Activated T-cell treated with anti-CD3 and anti-CD28 coated beads, Interleukin-2, amount 50 U/mL, for 48 hours (primary cell): ENCODE results near the gene CNTNAP5.

Source experiments
- DNase-seq, 2 experiments: peaks; one replicate each; pipeline ENCODE4 v3.0.0-alpha.2; 2020

The CNTNAP5 gene

DNA sequence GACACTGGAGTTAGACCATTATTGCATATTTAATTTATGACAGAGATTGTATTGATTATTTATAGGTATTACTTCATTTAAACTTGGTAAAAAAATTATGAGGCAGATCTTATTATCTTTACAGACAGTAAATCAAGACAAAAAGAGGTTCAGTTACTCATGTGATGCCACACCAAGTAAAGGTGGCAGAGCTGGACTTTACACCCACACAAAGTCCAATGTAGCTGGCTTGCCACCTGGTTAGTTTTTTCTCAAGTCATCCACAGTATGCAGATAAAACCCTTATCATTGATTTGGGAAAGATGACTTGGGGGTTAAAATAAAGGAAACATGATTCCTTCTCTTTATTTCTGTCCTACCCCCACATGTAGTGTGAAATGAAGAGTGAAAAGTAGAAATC, 137.2 kb downstream of the CNTNAP5 start:
- DNase-seq = no peak

DNA sequence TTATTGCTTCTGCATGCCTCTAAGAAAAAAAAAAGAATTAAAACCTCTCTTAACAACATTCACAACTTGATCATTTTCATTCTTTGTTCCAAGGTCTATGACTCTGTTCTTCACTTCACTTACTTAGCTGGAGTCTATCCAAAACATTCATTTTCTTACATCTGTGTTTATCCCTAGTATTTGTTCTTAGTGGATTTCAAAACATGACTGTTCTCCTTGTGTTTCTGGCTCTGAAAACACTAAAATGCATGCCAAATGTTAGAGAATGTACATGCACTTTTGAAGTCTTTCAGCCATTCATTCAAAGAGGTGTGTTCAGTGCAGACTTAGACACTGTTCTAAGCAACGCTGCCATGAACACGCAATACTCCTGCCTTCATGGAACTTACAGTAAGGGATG, 138.8 kb downstream of the CNTNAP5 start:
- DNase-seq = no peak

DNA sequence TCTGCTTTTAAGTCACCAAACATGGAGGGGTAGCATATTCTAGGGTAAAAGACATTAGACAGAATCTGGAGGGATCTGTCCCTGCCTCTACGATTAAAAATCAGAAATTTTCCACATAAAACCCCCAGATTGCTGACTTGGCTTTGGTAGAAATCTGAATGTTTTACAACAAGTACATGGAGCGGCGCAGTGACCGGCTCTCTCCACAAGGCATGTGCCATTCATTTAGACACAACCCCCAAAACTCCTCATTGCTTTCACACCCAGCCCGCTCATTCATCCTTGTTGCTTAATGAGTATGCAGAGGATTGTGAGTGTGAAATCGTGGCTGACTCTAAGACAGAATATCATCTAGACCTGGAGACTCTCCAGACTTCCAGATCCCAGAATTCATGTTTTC, 140.6 kb downstream of the CNTNAP5 start:
- DNase-seq = no peak

DNA sequence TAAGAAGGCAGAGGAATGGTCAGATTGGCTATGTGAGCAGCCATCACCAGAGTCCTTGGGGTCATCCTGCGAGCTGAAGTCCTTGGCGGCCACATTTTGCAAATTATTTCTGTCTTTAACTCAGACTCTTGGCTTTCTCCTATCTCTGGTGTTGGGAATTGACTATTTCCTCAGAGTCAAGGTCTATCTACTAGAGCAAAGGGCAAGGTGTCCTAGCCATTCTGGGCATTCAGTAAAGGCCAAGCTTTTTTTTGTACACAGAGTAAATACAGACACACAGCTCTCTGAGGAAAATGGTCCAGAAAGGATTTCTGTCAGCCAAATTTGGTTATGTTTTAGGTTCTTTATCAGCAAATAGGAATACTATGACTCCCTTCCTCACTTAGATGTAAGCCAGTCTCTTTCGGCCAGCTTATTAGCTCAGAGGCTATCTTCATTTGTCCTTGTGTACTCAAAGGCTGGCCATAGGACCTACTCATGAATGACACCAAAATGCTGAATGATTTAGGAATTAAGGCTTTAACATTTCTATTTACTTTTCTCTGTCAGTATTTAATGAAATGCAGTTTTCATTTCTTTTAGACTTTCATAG, 146.5 kb downstream of the CNTNAP5 start:
- DNase-seq = no peak

DNA sequence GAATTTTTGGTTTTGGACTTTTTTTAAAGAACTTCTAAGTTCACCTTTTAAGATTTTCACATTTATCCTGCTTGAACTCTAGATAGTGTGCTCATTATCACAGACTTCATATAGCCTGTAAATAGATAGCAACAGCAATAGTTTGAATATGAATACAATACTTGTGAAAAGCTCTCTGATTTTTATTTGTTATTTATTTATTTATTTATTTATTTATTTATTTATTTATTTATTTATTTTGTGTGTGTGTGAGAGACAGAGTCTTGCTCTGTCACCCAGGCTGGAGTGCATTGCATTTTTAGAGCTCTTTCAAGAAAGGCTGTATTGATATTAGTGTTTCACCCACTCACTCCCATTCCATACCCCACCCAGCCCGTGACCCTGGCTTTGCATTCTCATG, 153.6 kb downstream of the CNTNAP5 start:
- DNase-seq = no peak

DNA sequence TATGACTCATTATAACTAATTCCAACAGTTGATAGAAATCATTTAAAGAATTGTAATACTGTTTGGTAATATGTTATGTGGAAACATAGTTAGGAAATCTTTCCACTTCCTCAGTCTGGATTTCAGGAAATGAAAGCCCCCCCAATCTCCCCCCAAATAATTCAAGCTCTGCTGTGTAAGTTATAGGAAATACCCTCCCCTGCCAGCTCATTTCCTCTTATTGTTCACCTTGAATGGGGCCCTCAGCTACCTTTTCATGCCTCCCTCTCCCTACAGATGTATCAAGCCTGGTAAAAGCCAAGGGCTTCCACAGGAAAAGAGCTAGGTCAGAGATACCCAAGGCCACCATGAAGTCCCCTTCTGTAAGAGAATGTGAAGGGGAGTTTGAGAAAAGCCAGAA, 155.5 kb downstream of the CNTNAP5 start:
- DNase-seq = no peak

DNA sequence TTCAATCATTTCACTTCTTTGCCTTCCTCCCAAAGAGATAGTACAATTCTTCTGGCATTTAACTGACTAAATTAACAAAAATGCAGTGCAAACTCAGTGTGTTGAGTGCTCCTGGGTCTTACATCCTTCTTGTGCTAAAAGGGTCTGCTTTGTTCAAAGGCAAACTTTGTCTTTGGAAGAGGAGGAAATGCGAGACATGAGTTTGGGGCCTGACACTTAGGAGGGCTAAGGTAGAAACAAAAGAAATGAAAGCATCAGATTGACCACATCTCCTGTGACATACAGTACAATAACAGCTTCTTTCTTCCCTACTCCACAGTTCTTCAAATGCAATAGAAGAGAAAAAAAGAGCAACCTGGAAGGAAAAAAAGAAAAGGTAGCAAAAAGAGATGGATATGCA, 161.7 kb downstream of the CNTNAP5 start:
- DNase-seq = no peak

DNA sequence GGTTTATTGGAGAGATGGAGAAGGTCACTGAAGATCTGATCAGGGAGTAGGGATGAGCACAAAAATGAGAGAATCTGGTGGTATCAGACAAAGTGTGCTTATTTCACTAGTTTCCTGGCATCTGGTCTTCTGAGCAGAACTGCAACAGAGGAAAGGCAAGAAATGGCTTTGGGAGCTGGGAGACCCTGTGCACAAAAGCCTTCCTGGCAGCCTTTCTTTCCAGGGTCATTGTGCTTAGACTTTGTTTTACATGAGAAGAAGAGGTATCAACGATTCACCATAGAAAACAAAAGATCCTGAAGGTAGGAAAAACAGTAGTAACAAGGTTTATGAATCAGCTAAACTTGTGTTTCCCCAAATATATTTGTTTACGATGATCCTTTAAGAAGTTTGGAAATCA, 162.9 kb downstream of the CNTNAP5 start:
- DNase-seq = no peak

DNA sequence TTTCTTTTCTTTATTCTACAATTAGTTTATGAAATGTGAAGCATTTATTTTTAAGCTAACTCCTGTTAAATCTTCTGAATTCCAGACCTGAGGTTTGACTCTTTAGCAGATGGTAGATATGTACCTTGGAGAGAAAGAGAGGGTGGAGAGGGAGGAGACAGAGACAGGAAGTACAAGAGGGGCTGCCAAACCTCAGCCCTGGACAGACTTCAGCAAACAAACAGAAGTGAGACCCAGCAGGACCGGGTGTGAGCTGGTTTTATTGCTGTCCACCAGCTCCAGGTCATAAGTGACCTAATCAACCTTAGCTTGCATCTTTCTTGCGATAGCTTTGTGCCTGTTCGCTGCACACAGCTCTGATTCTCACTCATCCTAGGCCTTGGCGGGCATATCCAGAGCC, 168.6 kb downstream of the CNTNAP5 start:
- no peak for DNase-seq

DNA sequence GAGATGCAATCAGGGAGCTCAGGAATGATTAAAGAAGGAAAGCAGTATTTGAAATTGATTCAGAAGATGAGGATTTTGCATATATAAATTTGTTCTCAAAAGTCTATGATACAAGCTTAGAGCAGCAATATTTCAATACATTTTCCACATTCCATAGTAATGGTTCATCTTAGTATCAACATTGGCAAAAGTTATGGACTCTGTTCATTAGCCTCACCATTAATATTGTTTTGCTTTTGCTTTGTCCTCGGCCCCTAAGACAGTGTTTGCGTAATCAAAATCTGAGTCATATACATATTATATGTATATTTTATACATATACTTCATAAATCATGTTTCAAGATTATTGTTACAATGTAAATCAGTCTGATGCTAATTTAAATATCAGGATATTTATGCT, 176.6 kb downstream of the CNTNAP5 start:
- no peak for DNase-seq

DNA sequence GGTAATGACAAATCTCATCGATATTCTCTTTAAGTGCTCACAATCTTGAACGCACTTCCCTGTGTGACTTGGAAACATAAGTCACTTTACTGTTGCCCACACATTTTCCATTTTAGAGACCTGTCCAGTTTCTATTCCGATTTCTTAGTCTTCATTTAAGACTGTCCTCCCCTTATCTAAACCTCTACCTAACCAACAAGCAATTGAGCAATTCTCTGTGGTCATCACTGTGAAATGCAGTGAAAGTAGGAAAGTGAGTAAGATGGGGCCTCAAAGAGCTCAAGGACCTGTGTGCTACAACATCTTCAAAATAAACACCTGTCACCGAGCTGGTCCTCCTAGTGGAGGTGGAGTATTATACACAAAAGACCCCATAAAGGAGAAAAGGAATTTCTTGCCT, 184.4 kb downstream of the CNTNAP5 start:
- DNase-seq = no peak

DNA sequence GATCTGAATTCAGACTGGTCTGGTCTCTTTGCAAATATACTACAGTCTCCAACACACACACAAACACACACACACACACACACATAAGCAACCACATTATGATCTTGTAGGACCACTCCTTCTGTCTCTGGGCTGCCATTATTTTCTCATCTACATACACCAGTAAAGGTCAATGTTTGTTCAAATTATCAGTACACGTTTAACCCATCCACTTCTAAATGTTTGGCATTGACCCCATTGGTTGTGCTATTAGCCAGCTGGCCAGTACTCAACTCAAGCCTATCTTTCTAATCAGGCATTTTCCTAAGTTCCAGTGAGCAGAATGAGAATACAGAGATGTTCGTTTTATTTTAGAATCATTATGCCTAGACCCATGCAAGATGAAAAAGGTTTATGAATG, 186.4 kb downstream of the CNTNAP5 start:
- DNase-seq = no peak

DNA sequence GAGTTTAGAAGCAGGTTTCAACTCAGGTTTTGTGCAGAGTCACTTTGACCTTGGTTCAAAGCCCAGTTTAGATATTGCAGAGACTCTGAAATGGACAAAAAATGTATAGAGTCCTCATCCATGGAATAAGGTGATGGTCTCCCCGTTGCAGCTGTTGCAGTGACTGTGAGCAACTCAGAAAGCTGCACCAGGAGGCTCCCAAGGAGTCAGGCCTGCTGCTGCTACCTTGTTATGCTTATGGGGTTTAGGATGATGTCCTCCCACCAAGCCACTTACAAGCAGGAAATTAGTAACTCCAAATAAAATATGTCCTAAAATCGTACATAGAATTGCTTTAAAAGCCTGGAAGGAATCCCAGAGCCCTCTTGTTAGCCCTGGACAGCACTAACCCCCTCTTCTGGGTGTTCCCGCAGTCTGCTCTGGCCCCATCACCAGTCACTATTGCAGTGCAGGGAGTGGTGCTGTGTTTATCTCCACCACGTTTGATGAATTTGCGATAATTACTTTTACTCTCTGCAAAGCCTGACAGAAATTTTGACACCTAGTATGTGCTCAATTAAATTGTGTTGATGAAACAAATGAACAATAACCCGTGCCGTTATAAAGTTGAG, 189.0 kb downstream of the CNTNAP5 start:
- no peak for DNase-seq

DNA sequence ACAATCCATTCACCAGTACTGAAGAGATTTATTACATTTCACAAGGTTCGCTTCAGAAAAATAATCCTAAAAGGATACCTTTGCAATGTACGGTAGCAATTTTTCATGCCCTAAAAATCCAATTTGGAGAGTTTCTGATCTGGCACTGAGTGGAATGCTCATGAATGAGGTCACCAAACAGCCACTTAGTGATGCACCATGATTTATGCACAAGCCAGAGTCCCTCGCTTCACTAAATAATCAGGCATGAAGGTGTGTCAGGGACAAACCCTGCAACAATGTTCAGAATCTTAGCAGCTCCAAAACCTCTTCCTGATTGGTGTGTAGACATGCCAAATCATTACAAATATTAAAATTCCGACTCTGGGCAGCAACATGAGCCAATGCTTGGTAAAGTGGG, 221.1 kb downstream of the CNTNAP5 start:
- no peak for DNase-seq

DNA sequence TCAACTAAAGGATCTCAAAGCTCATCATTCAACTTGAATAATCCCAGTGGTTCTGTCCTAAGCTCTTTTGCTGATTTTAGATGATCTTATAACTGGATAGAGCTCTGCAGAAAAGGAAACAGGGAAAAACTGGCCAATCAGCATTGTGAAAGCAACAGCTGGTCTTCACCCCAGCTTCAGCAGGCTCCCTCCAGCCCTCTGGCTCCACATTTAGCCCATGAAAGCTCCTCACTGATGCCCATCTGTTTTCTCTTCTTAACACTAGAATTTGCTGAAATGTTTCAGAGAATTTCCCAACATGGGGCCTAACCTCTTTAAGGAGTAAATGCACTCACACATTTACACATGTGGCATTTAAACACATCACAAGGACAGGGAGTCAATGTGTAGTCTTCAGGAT, 223.3 kb downstream of the CNTNAP5 start:
- no peak for DNase-seq

DNA sequence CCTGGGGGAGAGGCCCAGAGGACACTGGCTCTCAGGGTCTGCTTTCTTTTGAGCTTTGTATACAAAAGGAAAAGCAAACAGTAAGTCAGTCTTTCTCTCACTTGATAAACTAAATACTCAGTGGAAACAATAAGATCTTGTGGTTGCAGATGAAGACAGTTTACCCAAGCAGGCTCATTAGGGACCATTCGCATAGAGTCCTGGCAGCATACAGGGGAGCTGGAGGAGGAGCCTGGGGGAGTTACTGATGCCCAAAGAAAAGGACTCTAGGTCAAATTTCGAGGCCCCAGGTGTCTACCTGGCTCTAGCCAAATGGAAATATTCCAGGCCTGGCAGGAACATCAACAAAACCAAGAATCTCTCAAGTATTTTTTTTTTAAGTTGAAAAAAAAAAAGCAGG, 225.3 kb downstream of the CNTNAP5 start:
- no peak for DNase-seq

DNA sequence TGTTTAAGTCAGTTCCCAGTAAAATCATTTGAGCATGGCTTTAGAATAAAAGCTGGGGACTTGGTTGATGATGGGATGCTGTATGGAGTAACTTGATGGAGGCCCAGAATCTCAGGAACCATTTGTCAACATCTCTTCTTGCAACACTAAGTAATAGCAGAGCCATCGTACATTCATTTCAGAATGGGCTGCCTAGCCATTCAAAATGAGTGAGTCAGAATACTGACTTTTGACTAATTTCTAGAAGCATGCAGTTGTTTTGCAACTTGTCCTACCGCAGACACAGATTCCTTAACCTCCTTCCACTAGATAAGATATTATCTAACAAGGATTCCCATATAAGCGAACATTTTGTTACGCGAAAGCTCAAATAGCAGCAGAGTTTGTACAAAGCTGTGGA, 229.5 kb downstream of the CNTNAP5 start:
- DNase-seq = no peak

DNA sequence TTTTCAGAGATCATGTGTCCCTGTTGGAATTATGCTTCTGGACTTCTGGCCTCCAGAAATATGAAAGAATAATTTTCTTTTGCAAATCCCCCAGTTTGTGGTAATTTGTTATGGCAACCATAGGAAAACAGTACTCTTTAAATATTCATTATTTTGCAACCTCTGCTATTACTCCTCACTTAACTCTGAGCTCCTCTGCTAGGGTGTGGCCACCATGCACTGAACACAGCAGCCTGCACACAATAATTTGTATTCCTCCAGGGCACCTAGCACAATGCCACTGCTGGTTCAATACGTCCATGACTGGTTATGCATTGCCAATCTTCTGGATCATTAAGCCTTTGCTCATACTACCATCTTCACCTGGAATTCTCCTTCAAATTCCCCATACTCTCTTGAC, 232.0 kb downstream of the CNTNAP5 start:
- no peak for DNase-seq

DNA sequence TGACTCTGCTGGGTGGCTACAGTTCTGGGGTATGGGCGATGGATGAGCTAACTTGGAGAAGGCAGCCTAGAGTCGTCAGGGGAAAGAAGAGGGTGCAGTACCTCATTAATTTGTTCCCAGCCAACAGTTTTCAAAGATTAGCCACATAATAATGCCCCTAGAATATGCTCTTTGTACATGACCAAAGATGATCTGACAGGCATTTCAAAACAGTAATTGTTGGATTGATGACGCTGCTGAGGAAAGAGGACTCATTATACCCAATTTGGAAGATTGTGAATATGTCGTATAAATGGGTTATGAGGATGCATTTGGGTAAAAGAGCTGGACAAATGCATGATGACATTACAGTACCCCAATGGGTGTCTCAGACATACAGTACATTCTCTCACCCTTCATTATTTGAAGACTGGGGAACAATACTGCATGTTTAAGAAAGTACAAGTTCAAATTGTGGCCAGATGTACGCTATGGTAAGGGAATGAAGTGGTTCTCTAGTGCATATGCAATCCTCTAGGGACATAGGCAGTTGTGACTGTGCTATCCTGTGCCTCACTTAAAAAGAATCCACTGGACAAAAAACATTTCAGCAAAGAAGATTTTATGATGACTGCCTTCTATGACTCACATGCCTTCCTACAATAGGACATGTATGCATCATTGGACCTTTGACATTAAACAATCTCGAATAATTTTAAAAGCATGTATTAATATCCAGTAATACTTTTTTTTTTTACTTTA, 233.2 kb downstream of the CNTNAP5 start:
- no peak for DNase-seq

DNA sequence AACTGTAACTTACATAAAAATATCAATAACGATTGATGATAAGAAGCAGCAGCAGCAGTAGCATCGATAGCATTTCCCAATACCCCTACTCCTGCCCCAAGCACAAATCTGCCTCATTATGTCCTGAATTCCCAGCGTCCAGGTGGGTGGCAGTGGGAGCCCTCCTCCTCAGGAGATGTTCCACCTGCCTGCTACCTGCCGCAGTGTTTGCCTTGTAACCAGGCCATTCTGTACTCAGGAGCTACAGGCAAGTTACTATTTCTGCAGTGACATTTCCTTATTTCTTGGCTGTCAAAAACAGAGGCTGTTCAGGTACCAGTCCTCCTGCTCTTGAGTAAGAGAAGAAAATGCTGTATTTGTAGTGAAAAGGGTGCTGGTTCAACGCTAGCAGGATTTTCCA, 236.4 kb downstream of the CNTNAP5 start:
- no peak for DNase-seq

DNA sequence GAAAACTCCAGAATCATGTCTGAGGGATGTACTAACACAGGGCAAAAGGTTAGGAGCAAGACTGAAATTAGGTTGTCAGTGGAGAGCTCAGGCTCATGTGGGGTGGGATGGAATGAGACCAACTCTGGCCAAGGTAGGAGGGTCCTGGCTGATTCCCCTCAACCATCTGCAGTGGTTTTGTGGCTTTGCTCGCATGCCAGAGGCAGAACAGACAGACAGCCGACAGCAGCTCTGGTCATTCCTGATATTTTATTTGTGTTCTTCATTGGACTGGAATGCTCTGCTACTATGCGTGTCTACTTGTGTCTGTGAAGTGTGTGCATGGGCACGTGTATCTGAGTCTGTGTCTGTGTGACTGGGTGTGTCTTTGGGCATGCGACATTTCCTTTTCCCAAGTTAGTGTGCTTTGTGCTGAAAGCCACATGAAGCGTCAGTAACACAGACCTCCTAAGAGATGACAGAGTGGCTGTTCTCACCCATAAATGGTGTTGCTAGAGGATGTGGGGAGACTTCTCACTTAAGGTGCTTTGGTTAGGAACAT, 239.5 kb downstream of the CNTNAP5 start:
- no peak for DNase-seq

DNA sequence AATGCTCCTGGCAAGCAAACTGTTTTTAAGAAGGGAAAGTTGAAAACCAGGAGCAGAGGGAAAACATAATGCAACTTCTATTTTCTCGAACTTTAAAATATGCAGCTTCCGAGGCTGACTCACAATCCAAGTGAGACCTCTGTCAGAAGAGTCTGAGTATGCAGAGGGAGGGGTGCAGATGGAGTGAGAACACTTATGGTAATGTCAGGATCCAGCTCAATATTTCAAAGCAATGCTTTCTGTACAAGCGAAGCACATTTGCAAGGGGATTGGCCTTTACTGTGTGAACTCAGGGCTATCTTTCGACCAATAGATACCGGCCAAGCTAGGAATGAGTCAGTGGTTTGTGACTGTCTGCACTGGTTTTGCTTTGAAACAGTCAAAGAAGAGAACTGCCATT, 242.7 kb downstream of the CNTNAP5 start:
- DNase-seq = no peak

DNA sequence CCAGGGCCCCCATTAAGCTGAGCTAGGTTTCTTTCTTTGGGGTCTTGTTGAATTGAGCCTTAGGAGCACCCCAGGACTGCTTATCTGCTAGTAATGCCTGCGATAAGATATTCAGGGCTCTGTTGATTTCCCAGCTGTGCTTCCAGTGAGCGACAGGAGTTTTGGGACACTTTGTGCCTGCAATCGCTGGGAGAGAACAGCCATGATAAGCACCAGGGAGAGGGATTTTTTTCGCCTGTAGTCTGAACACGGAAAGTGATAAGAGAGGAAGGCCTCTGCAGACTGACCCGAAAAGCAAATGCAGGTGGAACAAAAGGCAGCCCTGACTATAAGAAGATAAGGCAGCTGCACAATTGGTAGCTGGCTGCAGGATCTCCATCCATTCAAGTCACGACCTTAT, 244.3 kb downstream of the CNTNAP5 start:
- DNase-seq = no peak

DNA sequence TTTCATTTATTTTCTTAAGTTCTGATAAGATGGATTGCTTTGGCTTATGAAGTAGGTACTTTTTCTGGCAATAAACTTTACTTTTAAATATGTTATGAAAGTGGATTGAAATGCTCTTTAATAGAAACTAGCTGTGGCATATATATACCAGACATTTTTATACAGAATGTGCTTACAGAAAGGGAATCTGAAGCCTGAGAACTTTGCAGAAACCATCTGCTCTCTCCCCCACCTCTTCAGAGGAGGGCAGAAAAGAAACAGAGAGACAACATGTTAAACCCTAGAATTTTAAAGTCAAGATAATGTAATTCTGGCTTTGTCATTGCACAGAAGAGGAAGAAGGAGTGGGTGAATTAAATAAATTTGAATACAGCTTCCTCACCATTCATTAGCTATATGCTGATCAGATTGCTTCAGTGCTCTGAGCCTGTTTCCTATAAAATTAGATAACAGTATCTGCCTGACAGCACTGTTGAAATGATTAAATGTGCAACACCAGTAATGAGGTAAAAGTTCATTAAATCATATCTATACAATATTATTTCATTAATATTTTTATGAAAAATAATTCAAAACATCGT, 247.3 kb downstream of the CNTNAP5 start:
- no peak for DNase-seq
